GM12801 (cell line): ENCODE results near the gene PEPD.

ENCODE experiments used
- TF ChIP-seq, protein P1 (sequence below): IDR thresholded peaks from one replicate; pipeline ENCODE4 v1.5.1; 2011; ENCODE audit warnings: control low read depth; ENCODE audit not compliant: insufficient read length; ENCODE audit errors: extremely low read depth

Gene PEPD

DNA sequence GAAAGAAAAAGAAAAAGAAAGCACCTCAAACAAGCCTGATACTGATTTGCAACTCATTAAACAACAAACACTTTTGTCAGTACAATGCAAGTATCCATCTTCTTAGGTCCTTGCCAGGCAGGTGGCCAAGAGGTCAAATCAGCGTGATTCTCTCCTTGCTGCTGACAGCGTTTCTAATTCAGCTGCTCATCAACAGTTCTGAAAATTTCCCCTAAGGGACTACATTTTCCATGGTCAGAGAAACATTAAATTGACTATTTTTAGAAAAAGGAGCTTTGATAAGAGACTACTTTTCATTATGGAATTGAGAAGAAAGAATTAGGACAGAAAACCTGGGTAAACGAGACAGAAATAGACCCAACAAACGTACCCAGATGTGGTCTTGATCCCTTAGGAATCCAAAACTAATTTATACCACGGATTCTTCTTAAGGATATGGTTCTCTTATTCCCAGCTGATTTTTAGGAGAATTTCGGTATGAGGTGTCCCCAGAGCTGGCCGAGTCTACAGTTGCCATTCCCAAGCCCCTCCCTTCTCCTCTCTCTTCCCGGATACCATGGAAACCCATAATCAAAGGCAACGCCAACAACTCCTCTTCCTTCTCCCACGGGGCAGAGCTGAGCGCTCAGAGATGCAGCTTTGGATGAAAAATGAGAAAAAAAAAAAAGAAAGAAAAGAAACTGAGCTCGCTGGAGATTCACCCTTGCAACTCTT, 177.6 kb downstream of the PEPD start:
- TF ChIP-seq, protein P1, sequence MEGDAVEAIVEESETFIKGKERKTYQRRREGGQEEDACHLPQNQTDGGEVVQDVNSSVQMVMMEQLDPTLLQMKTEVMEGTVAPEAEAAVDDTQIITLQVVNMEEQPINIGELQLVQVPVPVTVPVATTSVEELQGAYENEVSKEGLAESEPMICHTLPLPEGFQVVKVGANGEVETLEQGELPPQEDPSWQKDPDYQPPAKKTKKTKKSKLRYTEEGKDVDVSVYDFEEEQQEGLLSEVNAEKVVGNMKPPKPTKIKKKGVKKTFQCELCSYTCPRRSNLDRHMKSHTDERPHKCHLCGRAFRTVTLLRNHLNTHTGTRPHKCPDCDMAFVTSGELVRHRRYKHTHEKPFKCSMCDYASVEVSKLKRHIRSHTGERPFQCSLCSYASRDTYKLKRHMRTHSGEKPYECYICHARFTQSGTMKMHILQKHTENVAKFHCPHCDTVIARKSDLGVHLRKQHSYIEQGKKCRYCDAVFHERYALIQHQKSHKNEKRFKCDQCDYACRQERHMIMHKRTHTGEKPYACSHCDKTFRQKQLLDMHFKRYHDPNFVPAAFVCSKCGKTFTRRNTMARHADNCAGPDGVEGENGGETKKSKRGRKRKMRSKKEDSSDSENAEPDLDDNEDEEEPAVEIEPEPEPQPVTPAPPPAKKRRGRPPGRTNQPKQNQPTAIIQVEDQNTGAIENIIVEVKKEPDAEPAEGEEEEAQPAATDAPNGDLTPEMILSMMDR, result no peak

DNA sequence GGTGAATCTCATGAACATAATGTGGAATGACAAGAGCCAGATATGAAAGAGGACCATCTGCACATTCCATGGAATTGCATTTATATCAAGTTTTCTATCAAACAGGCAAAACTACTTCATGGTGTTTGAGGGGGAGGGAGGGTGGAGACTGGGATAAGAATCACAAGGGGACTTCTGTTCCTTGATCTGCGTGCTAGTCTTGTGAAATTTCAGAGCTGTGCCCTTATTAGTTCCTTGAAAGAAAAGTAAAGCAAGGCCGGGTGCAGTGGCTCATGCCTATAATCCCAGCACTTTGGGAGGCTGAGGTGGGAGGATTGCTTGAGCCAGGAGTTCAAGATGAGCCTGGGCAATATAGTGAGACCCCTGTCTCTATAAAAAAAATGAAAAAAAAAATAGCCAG, 178.3 kb downstream of the PEPD start:
- TF ChIP-seq, protein P1, result no peak

DNA sequence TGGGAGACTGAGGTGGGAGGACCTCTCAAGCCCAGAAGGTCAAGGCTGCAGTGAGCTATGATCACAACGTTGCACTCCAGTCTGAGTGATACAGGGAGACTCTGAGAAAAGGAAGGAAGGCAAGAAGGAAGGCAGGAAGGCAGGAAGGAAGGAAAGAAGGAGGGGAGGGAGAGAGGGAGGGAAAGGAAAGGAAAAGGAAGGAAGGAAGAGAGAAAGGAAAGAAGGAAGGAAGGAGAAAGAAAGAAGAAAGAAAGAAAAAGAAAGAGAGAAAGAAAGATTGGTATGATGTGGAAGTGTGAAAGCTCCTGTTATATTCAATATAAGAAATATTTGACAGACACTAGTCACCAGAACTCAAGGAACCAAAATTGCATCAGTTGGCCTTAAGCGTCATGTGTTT, 180.6 kb downstream of the PEPD start:
- TF ChIP-seq, protein P1, result no peak

DNA sequence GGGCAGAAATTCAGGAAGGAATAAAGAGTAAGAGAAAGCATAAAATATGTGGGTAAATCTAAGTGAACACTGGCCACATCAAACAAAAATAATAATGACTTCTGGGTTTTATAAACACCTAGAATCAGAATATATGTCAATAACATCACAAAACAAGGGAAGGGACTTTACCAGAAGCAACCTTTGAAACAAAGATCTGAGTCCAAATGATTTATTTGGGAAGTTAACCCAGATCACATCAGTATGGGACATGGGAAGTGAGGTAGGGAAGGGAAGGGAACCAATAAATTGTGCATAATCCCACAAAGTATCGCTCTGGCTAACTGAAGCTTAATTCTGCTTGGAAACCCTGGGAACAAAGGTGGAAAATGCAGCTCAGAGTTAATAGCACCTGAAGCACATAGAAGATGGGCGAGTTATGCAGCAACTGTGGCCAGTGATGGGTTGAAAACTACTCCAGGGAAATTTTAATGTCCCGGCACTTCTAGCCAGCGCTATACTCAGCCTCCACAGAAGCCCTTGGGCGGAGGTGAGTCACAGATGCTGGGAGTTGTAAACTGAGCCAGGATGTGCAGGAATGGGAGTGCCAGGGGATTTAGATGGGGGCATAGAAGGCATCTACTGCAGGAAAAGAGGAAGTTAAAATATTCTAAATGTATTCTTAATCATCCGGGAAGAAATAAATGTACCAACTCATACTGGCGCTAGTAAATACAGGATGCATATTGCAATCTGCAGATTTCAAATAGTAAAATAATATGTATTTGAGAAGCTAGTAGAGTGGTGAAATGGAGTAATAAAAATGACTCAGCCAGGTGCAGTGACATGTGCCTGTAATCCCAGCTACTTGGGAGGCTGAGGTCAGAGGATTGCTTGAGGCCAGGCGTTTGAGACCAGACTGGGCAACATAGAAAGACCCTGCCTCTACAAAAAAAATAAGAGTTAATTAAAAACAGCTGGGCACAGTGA, 182.3 kb downstream of the PEPD start:
- TF ChIP-seq, protein P1, result no peak
